Neuronal stem cell (in vitro differentiated cells): ENCODE measurements around the gene ELMOD1.

Source experiments
- DNase-seq: peaks from one replicate; pipeline ENCODE4 v3.0.0-alpha.2; 2013; ENCODE audit warnings: low spot score
- H2AFZ ChIP-seq: one replicate; pipeline ENCODE4 v1.6.1; 2013; ENCODE audit warnings: mild to moderate bottlenecking, low read length, inconsistent platforms
- H2AK5ac ChIP-seq: 2 replicates; pipeline ENCODE4 v1.6.1; 2013; ENCODE audit warnings: low read depth, mild to moderate bottlenecking, inconsistent platforms, low read length, moderate library complexity, mixed read lengths
- H2BK120ac ChIP-seq: 2 replicates; pipeline ENCODE4 v1.6.1; 2013; ENCODE audit warnings: low read depth, mild to moderate bottlenecking, inconsistent platforms, low read length, moderate library complexity, mixed read lengths
- H2BK12ac ChIP-seq: one replicate; pipeline ENCODE4 v1.6.1; 2013; ENCODE audit warnings: low read length, inconsistent platforms
- H2BK15ac ChIP-seq: 2 replicates; pipeline ENCODE4 v1.6.1; 2013; ENCODE audit warnings: mild to moderate bottlenecking, low read length, inconsistent platforms, mixed read lengths
- H2BK5ac ChIP-seq: one replicate; pipeline ENCODE4 v1.6.1; 2013; ENCODE audit warnings: inconsistent platforms, mild to moderate bottlenecking, low read length, moderate library complexity
- H3K14ac ChIP-seq: one replicate; pipeline ENCODE4 v1.6.1; 2013; ENCODE audit warnings: low read length, inconsistent platforms
- H3K18ac ChIP-seq: 2 replicates; pipeline ENCODE4 v1.6.1; 2013; ENCODE audit warnings: low read length, inconsistent platforms
- H3K23ac ChIP-seq: 2 replicates; pipeline ENCODE4 v1.6.1; 2013; ENCODE audit warnings: low read depth, mild to moderate bottlenecking, mixed read lengths, low read length, inconsistent platforms; ENCODE audit not compliant: poor library complexity
- H3K27ac ChIP-seq: replicated peaks from 3 replicates; pipeline ENCODE4 v1.5.1; 2013; ENCODE audit warnings: low read length, inconsistent platforms
- H3K27me3 ChIP-seq, 3 experiments: 2 replicates each; pipeline ENCODE4 v1.6.1; 2013; ENCODE audit warnings: low read length in 3 of 3, mild to moderate bottlenecking in 2 of 3, inconsistent platforms in 1 of 3, low read depth in 1 of 3, mixed read lengths in 1 of 3, moderate library complexity in 1 of 3; ENCODE audit not compliant: control insufficient read depth in 3 of 3, insufficient read depth in 3 of 3
- H3K36me3 ChIP-seq, 2 donors: replicated peaks in 1 of 2; 2 replicates each; pipeline ENCODE4 v1.6.1; 2013; ENCODE audit warnings: low read length in 2 of 2; ENCODE audit not compliant: control insufficient read depth in 2 of 2, insufficient read depth in 2 of 2
- H3K4ac ChIP-seq: 2 replicates; pipeline ENCODE4 v1.6.1; 2013; ENCODE audit warnings: inconsistent platforms, mild to moderate bottlenecking, low read length, moderate library complexity
- H3K4me1 ChIP-seq, 2 donors: 1 replicate in 1 of 2; 2 replicates in 1 of 2; pipeline ENCODE4 v1.6.1; 2013; ENCODE audit warnings: low read length in 2 of 2, low read depth in 1 of 2; ENCODE audit not compliant: control insufficient read depth in 2 of 2, insufficient read depth in 1 of 2
- H3K4me2 ChIP-seq: one replicate; pipeline ENCODE4 v1.6.1; 2013; ENCODE audit warnings: mild to moderate bottlenecking, low read length, inconsistent platforms; ENCODE audit not compliant: insufficient read depth, poor library complexity, severe bottlenecking
- H3K4me3 ChIP-seq, 2 donors: 2 replicates each; pipeline ENCODE4 v1.5.1; 2013; ENCODE audit warnings: low read length in 2 of 2, mild to moderate bottlenecking in 2 of 2, inconsistent platforms in 1 of 2, moderate library complexity in 1 of 2
- H3K79me1 ChIP-seq: one replicate; pipeline ENCODE4 v1.6.1; 2013; ENCODE audit warnings: low read depth, mild to moderate bottlenecking, inconsistent platforms, low read length, moderate library complexity
- H3K9ac ChIP-seq: one replicate; pipeline ENCODE4 v1.6.1; 2013; ENCODE audit warnings: mild to moderate bottlenecking, low read depth, low read length, inconsistent platforms; ENCODE audit not compliant: poor library complexity
- H3K9me3 ChIP-seq, 2 donors: replicated peaks in 1 of 2; 2 replicates each; pipeline versions ENCODE3 to v1.6.1; 2013; ENCODE audit warnings: low read length in 2 of 2, mild to moderate bottlenecking in 2 of 2, inconsistent platforms in 1 of 2, low read depth in 1 of 2, mixed read lengths in 1 of 2, moderate library complexity in 1 of 2; ENCODE audit not compliant: control insufficient read depth in 2 of 2, insufficient read depth in 1 of 2
- H4K8ac ChIP-seq: one replicate; pipeline ENCODE4 v1.6.1; 2013; ENCODE audit warnings: low read depth, mild to moderate bottlenecking, inconsistent platforms, low read length, moderate library complexity
- H4K91ac ChIP-seq: one replicate; pipeline ENCODE4 v1.6.1; 2013; ENCODE audit warnings: low read length, low read depth, mild to moderate bottlenecking, inconsistent platforms; ENCODE audit not compliant: poor library complexity
- WGBS, 2 donors: extraction: QIAGEN DNeasy Blood & Tissue Kit; methylation state at CpG; one replicate each; pipeline ENCODE4 v1.1.7; 2013; ENCODE audit warnings: missing lambda C conversion rate in 2 of 2, mixed read lengths in 1 of 2; ENCODE audit not compliant: insufficient read length in 2 of 2, insufficient replicate concordance in 1 of 2; ENCODE audit errors: extremely low coverage in 2 of 2; 5-methylcytosine and 5-hydroxymethylcytosine counted together

Gene ELMOD1

GRCh38 chr11:107566569-107566968 lies 24.4 kb upstream of the ELMOD1 start:
- no peak overlapping the region for H2BK5ac ChIP-seq
- H2AFZ ChIP-seq = peak overlapping the region; percentile 89
- H2BK120ac ChIP-seq = no peak overlapping the region
- no peak overlapping the region for H3K9ac ChIP-seq
- no peak overlapping the region for H2AK5ac ChIP-seq
- peaks cover 2 to 11% of the 10 kb centered on the region in 2 donors for H3K4me1 ChIP-seq
- H3K27ac ChIP-seq = no peak overlapping the region
- WGBS, 2 donors = no CpG with 5 or more reads among the region's 2 CpGs
- no peak overlapping the region for H4K91ac ChIP-seq
- no peaks in the 10 kb centered on the region for H3K36me3 ChIP-seq
- H3K23ac ChIP-seq = no peak overlapping the region
- no peak for DNase-seq
- no peak overlapping the region for H3K4me3 ChIP-seq
- H3K9me3 ChIP-seq = no peaks in the 10 kb centered on the region
- H3K27me3 ChIP-seq = no peaks in the 10 kb centered on the region
- no peak overlapping the region for H3K4me2 ChIP-seq
- H3K4ac ChIP-seq = no peak overlapping the region
- H3K18ac ChIP-seq = no peak overlapping the region
- H3K14ac ChIP-seq = no peak overlapping the region
- no peak overlapping the region for H2BK15ac ChIP-seq
- H3K79me1 ChIP-seq = no peaks in the 10 kb centered on the region
- H2BK12ac ChIP-seq = no peak overlapping the region
- no peak overlapping the region for H4K8ac ChIP-seq

- Histone ChIP-seq H2BK12ac (no peak overlapping the region), H3K27me3 (no peaks in the 10 kb centered on the region), H2BK5ac (no peak overlapping the region), H3K18ac (no peak overlapping the region), H3K4me3 (no peak overlapping the region), H3K27ac (no peak overlapping the region), H3K4ac (no peak overlapping the region), H3K79me1 (no peaks in the 10 kb centered on the region), H2BK120ac (no peak overlapping the region), H3K14ac (no peak overlapping the region), H4K91ac (no peak overlapping the region), H3K9me3 (no peaks in the 10 kb centered on the region), H3K9ac (no peak overlapping the region), H2BK15ac (no peak overlapping the region), H2AK5ac (no peak overlapping the region), H3K4me1 (peaks cover 2 to 11% of the 10 kb centered on the region in 2 donors), H3K23ac (no peak overlapping the region), H3K36me3 (no peaks in the 10 kb centered on the region), H4K8ac (no peak overlapping the region), H3K4me2 (no peak overlapping the region), H2AFZ (no peak overlapping the region)
- whole genome bisulfite sequencing, 2 donors = no CpG with 5 or more reads among the region's 5 CpGs
- DNase-seq = no peak
Observed at GRCh38 chr11:107567739-107568335, 23.1 kb upstream of the ELMOD1 start.

- no peak overlapping the region for H4K91ac ChIP-seq
- no peak overlapping the region for H3K4ac ChIP-seq
- no peak overlapping the region for H2BK5ac ChIP-seq
- H3K27ac ChIP-seq = no peak overlapping the region
- no peaks in the 10 kb centered on the region for H3K36me3 ChIP-seq
- no peak overlapping the region for H4K8ac ChIP-seq
- peak overlapping the region; percentile 38 for H3K14ac ChIP-seq
- H3K9ac ChIP-seq = no peak overlapping the region
- no peak overlapping the region for H3K4me2 ChIP-seq
- no peak overlapping the region for H2AK5ac ChIP-seq
- H3K4me1 ChIP-seq = peaks cover 0 to 2% of the 10 kb centered on the region in 2 donors
- H2BK12ac ChIP-seq = no peak overlapping the region
- no peak overlapping the region for H2AFZ ChIP-seq
- no peaks in the 10 kb centered on the region for H3K79me1 ChIP-seq
- no peaks in the 10 kb centered on the region for H3K9me3 ChIP-seq
- H2BK120ac ChIP-seq = no peak overlapping the region
- no peak overlapping the region for H3K23ac ChIP-seq
- no peak overlapping the region for H3K18ac ChIP-seq
- no peaks in the 10 kb centered on the region for H3K27me3 ChIP-seq
- H3K4me3 ChIP-seq = no peak overlapping the region
- DNase-seq = no peak
- H2BK15ac ChIP-seq = no peak overlapping the region
- WGBS, 2 donors = no CpG with 5 or more reads among the region's 12 CpGs
Observed at GRCh38 chr11:107570015-107570414, 20.9 kb upstream of the ELMOD1 start.

DNA sequence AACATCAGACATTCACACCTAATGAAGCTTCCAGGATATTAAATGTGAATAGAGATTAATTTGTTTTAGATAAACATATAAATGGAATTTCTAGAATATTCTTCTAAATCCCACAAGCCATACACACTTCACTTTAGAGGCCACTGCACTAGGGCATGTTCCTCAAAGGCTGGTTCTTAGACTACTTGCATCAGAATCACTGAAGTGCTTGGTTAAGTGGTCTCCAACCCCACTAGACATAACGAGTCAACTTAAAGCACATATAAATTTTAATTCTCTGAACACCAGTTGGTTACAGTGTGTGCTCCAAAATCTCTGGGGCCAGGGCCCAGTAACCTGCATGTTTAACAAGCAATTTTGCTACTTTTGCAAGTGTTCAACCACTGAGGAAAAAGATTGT lies 17.5 kb upstream of the ELMOD1 start:
- Histone ChIP-seq H3K14ac (no peak overlapping the region), H3K9me3 (no peaks in the 10 kb centered on the region), H3K23ac (no peak overlapping the region), H3K4ac (no peak overlapping the region), H3K18ac (no peak overlapping the region), H3K79me1 (no peaks in the 10 kb centered on the region), H3K27ac (no peak overlapping the region), H2BK12ac (no peak overlapping the region), H2BK120ac (no peak overlapping the region), H2BK15ac (no peak overlapping the region), H3K4me3 (no peak overlapping the region), H3K4me2 (no peak overlapping the region), H4K91ac (no peak overlapping the region), H2AFZ (no peak overlapping the region), H3K4me1 (no peaks in the 10 kb centered on the region), H3K27me3 (no peaks in the 10 kb centered on the region), H2AK5ac (no peak overlapping the region), H2BK5ac (no peak overlapping the region), H3K9ac (no peak overlapping the region), H3K36me3 (no peaks in the 10 kb centered on the region), H4K8ac (no peak overlapping the region)
- WGBS, 2 donors = no CpG with 5 or more reads among the region's 1 CpG
- no peak for DNase-seq
